ENCODE results near the gene AOAH.

- no peak for TF ChIP-seq CTCF (IDR thresholded peaks at IDR 0.05)
- TF ChIP-seq POLR2A (IDR thresholded peaks at IDR 0.05), result no peak
- no peak for TF ChIP-seq POLR2AphosphoS5 (IDR thresholded peaks at IDR 0.05; ENCODE audit: insufficient read depth in 1 of 2, low read depth in 1 of 2)
Observed at GRCh38 chr7:36762394-36762793, 38.1 kb upstream of the AOAH start.
